Stimulated activated CD4-positive, alpha-beta T cell treated with anti-CD3 and anti-CD28 coated beads, Interleukin-15, amount 100 ng/mL, for 48 hours (primary cell): ENCODE measurements around the gene SDC1.

Source experiments
- DNase-seq, 2 donors: peaks; one replicate each; pipeline ENCODE4 v3.0.0-alpha.2; 2020; ENCODE audit warnings: low read depth in 2 of 2

SDC1 gene

DNA sequence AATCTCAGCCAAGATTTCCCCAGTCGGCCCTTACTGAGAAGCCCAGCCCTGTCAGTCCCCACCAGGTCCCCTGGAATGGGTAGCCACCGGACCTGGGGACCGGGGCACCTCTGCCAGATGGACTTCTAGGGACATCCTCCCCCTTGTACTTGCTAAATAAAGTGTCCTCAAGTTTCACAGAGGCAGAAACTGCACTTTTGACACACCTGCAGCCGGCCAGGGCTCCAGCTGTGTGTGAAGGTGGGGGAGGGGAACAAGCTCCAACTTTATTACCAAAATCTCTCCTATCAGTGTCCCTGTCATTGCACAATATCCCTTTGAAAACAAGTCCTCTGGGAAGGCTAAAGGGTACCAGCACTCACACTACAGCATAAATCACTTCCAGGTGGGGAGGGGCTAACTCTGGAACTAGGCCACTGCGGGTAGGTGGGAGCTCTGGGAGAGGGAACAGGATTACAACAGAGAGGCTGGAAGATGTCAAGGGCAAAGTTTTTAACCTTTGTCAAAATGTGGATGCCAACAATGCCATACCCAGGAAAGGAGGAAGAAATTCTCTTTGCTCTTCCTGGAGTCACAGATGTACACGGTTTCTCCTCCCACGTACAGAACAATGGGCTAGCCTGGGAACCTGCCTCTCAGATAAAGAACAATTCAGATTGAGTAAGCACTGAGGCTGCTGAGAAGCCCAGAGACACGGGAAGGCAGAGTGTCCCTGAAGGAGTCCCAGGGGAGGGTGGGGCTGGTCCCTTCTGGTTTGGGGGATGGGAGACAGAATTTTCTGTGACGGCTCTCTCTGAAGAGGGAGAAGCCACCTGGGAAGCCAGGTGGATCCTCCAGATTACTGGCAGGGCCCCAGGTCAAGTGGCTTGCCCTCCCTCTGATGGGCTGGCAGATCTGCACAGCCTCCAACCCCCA, 11.0 kb downstream of the SDC1 start:
- DNase-seq: no peak

- DNase-seq: no peak
These were observed 11.9 kb downstream of the SDC1 start for GRCh38 chr2:20212871-20213503.

DNA sequence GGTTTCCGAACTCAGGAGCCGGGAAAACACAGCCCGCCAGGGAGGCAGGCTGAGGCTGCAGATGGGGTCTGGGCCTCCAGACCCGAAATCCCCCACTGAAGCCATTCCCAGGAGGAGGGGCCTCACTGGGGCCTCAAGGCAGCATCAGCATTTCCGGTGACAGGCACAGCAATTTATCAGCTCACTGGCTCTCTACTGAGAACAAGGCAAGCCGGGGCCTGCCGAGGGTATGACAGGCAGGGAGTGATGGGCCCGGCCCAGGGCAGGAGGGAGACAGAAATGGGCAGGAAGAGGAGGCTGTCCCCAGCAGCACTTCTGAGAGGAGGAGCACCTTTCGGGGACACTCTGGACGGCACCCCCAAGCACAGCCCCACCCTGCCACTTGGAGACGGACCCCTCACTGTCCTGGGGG, 12.5 kb downstream of the SDC1 start:
- no peak for DNase-seq

DNA sequence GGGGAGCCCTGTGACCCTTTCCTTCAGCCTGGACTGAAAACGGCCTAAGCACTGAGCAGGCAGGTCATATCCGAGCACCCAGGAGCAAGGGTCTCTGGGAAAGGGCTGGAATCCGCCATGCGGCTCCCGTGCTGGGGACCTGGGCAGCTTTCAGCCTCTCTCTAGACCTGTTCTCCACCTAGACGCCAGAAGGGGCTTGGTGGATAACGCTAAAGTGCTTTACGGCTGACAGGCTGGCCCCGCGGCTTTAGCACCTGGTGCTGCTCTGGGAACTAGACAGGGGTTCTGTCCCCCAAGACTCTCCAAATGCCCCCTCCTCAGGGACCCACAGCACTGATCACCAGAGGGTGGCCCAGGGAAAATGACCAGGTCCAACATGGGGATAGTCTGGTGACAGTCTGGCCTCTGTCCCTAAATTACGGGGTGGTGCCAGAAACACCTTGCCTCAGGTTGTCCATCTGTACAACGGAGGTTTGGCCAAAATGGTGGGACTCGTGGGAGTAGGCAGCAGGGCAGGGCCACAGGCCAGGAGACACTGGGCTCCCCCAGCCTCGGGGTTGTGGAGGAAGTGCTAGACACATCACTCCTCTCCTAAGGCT, 13.0 kb downstream of the SDC1 start:
- no peak for DNase-seq

DNA sequence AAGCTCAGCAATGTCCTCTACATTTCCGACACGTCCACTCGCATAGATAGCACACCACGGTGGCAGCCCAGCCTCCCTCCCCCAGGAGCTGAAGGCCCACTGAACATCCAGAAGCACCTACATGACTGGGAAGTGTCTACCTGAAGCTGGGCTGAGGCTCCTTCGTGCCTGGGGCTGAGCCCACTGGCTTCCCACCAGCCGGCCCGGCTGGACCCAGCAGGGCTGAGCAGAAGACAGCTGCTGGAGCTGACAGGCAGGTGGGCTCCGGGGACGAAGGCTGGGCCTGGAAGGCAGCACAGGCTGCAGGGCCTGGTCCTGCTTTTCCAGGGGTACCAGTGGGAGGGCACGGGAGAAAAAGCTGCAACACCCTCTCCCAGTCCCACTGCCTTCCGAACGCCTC, 13.5 kb downstream of the SDC1 start:
- DNase-seq: no peak

GRCh38 chr2:20210462-20210861, 14.5 kb downstream of the SDC1 start:
- no peak for DNase-seq

- DNase-seq: no peak
These were observed 15.4 kb downstream of the SDC1 start for GRCh38 chr2:20209373-20210109.

DNA sequence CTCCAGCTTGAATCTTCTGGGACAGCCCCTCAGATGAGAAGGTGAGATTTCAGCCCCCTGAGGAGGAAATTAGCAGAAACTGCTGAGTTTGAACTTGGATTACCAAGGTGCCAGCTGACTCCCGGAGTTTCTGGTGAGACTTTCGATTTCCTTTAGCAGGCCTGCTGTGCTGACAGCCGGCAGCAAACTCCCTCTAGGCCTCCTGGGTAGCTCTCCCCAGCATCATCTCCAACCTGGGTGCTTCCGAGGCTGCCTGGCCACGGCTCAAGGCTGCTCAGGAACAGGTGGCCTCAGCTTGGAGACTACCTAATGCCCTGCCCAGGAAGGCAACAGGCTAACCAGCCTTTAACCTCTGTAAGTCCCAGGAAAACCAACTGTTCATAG, 16.5 kb downstream of the SDC1 start:
- no peak for DNase-seq

- DNase-seq: no peak
These were observed 17.9 kb downstream of the SDC1 start for GRCh38 chr2:20207051-20207450.

DNA sequence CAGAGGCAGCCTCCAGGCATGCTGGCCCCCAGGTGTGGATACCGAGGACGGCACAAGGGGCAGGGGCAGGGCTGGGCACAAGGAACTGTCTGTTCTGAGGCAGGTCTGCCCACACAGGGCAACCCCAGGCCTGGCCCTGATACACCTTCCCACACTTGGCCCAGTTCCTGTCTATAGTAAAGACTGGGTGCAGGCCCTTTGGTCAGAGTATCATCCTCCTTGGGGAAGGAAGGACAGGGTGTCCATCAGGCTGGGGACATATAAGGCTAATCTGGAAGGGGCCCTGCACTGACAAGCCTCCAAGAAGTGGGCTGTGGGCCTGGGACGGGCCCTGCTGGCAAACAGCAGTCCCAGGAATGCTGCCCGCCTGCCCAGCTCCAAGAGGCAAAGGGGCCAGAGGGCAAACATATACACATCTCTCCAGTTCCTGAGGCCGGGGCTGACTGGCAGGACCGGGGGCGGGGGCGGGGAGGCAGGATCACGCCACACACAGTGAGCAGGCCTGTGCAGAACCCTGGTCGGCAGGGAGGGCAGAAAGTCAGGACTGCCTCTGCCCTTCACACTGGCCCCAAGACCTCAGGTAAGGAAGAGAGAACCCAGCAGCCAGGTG, 18.9 kb downstream of the SDC1 start:
- DNase-seq: no peak

DNA sequence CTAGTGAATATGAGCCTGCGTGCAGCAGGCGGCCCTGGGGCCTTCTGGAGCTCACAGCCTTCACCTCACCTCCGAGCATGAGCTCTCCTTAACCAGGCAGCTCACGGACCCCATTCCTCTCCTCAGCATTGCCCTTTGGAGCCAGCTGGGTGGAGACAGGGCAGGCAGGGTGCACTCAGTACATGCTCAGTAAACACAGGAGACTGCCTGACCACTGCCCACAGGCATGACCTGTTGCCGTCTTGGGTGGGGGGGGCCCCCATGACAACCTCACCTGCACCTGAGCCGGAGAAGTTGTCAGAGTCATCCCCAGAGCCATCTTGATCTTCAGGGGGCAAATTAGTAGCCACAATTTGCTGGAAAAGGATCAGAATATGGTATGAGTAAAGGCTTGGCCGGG, 19.9 kb downstream of the SDC1 start:
- no peak for DNase-seq

GRCh38 chr2:20203521-20204225, 21.3 kb downstream of the SDC1 start:
- no peak for DNase-seq

GRCh38 chr2:20203072-20203471, 21.9 kb downstream of the SDC1 start:
- DNase-seq: no peak

GRCh38 chr2:20201671-20202070, 23.3 kb downstream of the SDC1 start:
- DNase-seq: no peak

GRCh38 chr2:20200697-20201555, 24.0 kb downstream of the SDC1 start:
- no peak for DNase-seq

DNA sequence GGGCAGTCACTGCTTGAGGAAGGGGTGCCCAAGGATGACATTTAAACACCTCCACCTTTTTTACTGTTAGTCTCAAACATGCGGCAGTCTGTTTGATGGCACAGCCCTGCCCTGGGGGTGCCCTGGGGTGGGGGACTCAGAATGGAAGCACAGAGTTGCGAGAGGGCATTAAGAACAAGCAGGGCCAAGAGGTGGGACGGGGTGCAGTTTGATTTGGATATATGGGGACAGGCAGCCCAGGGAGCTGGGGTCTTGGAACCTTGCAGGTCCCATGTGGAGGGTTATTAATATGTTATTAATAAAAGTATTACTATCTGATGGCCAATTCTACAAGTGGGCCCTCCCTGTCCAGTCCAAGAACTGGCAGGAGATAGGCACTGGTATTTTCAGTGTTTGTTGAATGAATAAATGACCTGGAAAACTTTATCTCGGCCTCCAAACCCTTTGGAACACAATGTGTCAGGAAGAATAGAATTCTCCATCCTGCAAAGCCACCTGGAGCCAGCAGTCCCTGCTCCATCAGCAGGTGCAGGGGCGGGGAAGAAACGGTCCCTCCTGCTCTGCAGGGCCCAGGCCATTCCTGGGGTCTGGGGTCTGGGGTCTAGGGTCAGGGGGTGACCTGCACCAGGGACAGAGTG, 25.2 kb downstream of the SDC1 start:
- no peak for DNase-seq

DNA sequence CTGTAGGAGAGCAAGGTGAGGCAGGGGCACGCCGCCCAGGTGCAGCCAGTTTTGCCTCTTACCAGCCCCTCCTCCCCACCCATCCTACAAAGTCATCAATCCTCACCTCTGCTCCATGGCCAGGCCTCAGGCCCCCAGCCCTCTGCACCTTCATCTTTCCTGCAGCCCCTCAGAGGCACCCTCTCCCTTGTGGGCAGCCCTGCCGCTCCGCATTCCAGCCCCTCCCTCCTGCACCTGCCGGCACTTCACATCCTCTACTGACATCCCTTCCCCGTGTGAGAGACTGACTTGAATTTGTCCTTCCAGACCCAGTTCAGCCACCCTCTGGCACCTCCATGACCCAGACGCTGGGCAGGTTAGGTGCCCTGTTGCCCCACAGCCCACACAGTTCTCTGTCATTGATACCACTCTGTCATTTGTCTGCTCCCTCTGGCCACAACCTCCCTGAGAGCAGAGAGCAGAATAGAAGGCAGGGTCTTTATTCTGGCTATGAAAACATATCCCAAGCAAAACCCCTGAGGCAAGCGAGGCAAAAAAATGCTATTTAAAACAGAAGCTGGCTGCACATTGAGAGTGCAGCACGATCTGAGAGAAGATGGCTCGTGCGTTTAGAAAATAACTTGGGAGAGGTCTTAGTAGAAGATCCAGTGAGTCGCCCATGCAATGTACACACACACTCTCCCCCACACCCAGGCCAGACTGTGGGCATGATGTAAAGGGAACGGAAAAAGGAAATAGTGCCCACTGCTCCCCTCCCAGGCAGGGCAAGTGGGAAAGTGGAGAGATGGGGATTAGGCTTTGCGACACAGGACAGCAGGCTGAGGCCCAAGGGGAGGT, 25.9 kb downstream of the SDC1 start:
- no peak for DNase-seq

DNA sequence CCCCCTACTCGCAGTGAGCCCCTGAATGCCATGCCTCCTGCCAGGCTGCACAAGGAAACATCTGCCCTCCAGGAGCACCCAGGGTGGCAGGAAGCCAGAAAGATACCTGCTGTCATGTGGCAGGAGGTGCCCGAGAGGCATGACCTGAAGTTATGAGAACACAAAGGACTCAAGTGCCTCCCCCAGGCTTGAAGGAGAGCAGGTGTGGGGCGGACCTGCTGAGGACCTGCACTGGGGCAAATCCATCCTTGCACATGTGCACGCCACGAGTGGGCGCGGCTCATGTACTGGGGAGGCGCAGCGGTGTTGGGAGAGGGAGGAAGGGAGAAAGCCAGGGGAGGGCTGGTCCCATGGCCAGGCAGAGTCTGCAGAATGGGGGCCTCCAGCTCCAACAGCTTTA, 26.9 kb downstream of the SDC1 start:
- DNase-seq: no peak

DNA sequence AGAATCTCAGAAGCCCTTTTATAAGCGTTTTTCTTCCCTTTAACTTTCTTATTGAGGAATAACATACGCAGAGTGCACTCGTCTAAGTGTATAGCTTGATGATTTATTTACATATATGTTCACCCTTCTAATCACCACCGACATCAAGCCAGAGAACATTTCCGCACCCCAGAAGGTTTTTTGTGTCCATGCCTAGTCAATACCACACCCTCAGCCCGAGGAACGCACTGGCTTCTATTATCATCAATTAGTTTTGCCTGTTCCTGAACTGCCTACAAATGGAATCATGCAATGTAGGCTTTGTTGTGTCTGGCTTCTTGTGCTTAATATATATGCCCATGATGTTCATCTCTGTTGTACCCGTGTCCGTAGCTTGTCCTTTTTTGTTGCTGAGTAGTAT, 27.7 kb downstream of the SDC1 start:
- no peak for DNase-seq
